ENCODE data around the gene PAX5.

Gene PAX5

DNA sequence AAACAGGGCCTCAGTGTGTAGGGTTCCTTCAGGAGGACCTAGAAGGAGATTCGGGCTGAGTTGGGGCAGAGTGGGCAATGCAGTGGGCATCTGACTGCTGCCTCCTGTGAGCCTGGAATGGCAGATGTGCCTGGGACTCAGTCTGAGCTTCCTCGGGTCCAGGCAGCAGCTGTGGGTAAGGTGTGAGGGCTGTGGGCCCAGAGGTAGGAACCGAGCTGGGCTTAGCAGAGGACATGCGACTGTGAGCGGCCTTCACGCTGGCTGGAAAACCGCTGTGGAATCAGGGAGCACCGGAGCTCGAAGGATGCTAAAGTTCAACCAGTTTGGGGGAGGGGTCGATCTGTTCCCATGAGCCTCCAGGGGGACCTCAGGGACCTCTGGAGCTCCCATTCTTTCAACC is 137.0 kb downstream of the PAX5 start:
- H3K4me3 ChIP-seq (ENCODE audit: insufficient read depth, low read depth, low read length, poor library complexity, severe bottlenecking) = no peak overlapping the region
- no peaks in the 10 kb centered on the region for H3K27me3 ChIP-seq (replicated peaks; ENCODE audit: control insufficient read depth, insufficient read depth, low read length, poor library complexity, severe bottlenecking)
- no peak overlapping the region for H3K27ac ChIP-seq (ENCODE audit: insufficient read depth, low read length, poor library complexity, severe bottlenecking)
- H3K4me1 ChIP-seq (ENCODE audit: control insufficient read depth, insufficient read depth, low read length, poor library complexity, severe bottlenecking) = no peaks in the 10 kb centered on the region
- no peaks in the 10 kb centered on the region for H3K36me3 ChIP-seq (ENCODE audit: control insufficient read depth, insufficient read depth, low read length)
- DNase-seq = no peak
- no peaks in the 10 kb centered on the region for H3K9me3 ChIP-seq (ENCODE audit: control insufficient read depth, low read length)

DNA sequence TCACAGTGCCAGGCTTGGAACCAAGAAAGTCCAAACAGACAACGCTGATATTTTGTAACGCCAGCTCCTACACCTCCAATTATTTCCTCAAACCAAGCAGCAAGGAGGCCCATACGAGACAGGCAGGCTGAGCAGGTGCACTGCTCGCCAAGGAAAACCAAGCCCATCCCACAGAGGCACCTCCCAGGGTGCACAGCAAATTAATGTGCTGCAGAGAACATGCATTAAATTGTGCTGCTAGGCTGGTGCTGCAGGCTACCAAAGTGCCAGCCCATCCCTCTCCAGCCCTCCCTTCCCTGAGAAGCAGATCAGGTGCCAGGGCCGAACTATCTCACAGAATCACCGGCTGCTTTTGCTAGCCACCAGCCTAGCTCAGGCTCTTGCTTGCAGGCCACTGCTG is 137.8 kb downstream of the PAX5 start:
- Histone ChIP-seq H3K36me3 (ENCODE audit: control insufficient read depth, insufficient read depth, low read length) (no peaks in the 10 kb centered on the region), H3K27me3 (replicated peaks; ENCODE audit: control insufficient read depth, insufficient read depth, low read length, poor library complexity, severe bottlenecking) (no peaks in the 10 kb centered on the region), H3K4me3 (ENCODE audit: insufficient read depth, low read depth, low read length, poor library complexity, severe bottlenecking) (no peak overlapping the region), H3K4me1 (ENCODE audit: control insufficient read depth, insufficient read depth, low read length, poor library complexity, severe bottlenecking) (no peaks in the 10 kb centered on the region), H3K27ac (ENCODE audit: insufficient read depth, low read length, poor library complexity, severe bottlenecking) (no peak overlapping the region), H3K9me3 (ENCODE audit: control insufficient read depth, low read length) (no peaks in the 10 kb centered on the region)
- DNase-seq = no peak

DNA sequence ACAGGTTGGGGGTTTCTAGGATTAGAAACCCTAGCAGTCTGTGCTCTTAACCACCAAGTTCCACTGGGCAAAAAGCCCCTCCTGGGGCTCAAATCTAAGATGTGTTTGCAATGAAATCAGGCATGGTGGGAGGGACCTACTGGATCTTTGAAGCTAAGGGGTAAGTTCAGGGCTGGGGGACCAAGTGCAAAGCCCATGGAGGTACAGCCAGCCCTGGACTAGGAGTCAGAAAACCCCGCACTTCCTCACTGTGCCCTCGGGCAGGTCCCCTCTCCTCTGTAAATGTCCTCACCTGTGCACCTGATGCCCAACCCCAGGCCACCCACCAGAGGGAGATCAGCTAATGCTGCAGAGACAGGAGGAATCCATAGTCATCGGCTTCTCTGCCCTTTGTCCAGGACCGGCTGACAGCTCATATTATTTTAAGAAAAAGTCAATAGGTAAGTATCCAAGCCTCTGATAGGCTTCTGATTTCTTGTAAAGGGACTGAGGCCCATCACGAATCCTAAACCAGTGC is 138.3 kb downstream of the PAX5 start:
- DNase-seq = no peak
- H3K27me3 ChIP-seq (replicated peaks; ENCODE audit: control insufficient read depth, insufficient read depth, low read length, poor library complexity, severe bottlenecking) = no peaks in the 10 kb centered on the region
- no peaks in the 10 kb centered on the region for H3K36me3 ChIP-seq (ENCODE audit: control insufficient read depth, insufficient read depth, low read length)
- no peak overlapping the region for H3K4me3 ChIP-seq (ENCODE audit: insufficient read depth, low read depth, low read length, poor library complexity, severe bottlenecking)
- H3K4me1 ChIP-seq (ENCODE audit: control insufficient read depth, insufficient read depth, low read length, poor library complexity, severe bottlenecking) = no peaks in the 10 kb centered on the region
- H3K9me3 ChIP-seq (ENCODE audit: control insufficient read depth, low read length) = no peaks in the 10 kb centered on the region
- no peak overlapping the region for H3K27ac ChIP-seq (ENCODE audit: insufficient read depth, low read length, poor library complexity, severe bottlenecking)

DNA sequence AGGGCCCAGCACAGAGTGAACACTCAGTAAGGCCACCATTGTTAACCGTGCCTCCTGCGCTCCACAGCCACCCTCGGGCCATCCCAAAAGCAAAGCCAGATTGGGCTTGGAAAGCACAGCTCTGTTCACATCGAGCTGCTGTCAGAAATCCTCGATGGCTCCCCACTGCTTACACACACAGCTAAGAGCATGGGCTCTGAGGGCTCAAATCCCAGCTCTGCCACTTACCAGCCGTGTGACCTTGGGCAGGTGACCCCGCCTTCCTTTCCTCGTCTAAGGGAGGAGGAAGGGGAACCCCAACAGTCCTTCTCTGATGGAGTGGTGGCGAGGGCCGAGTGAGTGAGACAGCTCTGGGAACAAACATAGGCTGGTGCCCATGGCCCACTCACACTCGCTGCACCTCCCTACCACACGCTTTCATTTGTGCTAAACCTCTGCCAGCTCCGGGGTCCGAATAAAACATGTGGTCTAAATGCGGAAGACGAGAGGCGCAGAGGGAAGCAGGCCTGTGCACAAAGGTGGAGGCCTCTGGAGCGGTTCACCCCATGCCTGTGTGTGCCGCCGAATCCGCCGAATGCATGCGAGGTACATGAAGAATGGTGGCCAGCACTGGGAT is 139.3 kb downstream of the PAX5 start:
- Histone ChIP-seq H3K27ac (ENCODE audit: insufficient read depth, low read length, poor library complexity, severe bottlenecking) (no peak overlapping the region), H3K9me3 (ENCODE audit: control insufficient read depth, low read length) (no peaks in the 10 kb centered on the region), H3K27me3 (replicated peaks; ENCODE audit: control insufficient read depth, insufficient read depth, low read length, poor library complexity, severe bottlenecking) (no peaks in the 10 kb centered on the region), H3K36me3 (ENCODE audit: control insufficient read depth, insufficient read depth, low read length) (no peaks in the 10 kb centered on the region), H3K4me1 (ENCODE audit: control insufficient read depth, insufficient read depth, low read length, poor library complexity, severe bottlenecking) (no peaks in the 10 kb centered on the region), H3K4me3 (ENCODE audit: insufficient read depth, low read depth, low read length, poor library complexity, severe bottlenecking) (no peak overlapping the region)
- no peak for DNase-seq

DNA sequence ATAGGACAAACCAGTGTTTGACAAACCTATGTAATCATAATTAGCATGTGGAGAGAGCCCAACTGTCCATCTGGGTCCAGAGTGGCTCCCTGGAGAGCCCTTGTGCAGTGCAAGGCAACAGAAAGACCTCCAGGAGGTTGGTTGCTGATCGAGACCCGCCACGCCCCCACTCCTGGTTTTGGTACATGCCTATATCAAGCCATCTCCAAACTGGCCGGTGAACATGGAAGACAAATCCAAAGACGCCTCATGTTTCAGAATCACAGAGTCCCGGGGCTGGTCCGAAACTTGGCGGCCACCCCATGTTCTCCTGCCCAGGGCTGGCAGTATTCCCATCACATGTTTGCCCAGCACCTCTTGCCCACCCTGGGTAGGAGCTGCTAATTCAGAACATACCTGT is 140.2 kb downstream of the PAX5 start:
- Histone ChIP-seq H3K27ac (ENCODE audit: insufficient read depth, low read length, poor library complexity, severe bottlenecking) (no peak overlapping the region), H3K9me3 (ENCODE audit: control insufficient read depth, low read length) (no peaks in the 10 kb centered on the region), H3K4me1 (ENCODE audit: control insufficient read depth, insufficient read depth, low read length, poor library complexity, severe bottlenecking) (no peaks in the 10 kb centered on the region), H3K36me3 (ENCODE audit: control insufficient read depth, insufficient read depth, low read length) (no peaks in the 10 kb centered on the region), H3K4me3 (ENCODE audit: insufficient read depth, low read depth, low read length, poor library complexity, severe bottlenecking) (no peak overlapping the region), H3K27me3 (replicated peaks; ENCODE audit: control insufficient read depth, insufficient read depth, low read length, poor library complexity, severe bottlenecking) (no peaks in the 10 kb centered on the region)
- no peak for DNase-seq

DNA sequence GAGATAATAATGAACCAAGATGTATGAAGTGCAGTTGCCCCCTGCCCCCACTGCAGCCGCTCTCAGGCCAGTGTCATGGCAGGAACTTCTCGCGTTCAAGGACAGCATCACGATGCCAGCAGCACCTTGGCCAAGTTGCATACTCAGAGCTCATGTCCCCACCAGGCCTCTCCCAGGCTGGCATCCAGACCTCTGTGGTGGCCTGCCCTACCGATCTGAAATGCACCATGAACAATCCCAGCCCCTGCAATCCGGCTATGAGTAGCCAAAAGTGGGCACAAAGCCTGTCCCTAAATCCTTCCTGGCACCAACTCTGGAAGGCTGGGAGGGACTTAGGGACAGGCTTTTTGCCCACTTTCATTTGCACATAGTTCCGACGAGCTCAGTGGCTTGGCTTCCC is 140.9 kb downstream of the PAX5 start:
- H3K27me3 ChIP-seq (replicated peaks; ENCODE audit: control insufficient read depth, insufficient read depth, low read length, poor library complexity, severe bottlenecking) = no peaks in the 10 kb centered on the region
- no peak for DNase-seq
- H3K27ac ChIP-seq (ENCODE audit: insufficient read depth, low read length, poor library complexity, severe bottlenecking) = no peak overlapping the region
- H3K36me3 ChIP-seq (ENCODE audit: control insufficient read depth, insufficient read depth, low read length) = no peaks in the 10 kb centered on the region
- no peaks in the 10 kb centered on the region for H3K9me3 ChIP-seq (ENCODE audit: control insufficient read depth, low read length)
- no peaks in the 10 kb centered on the region for H3K4me1 ChIP-seq (ENCODE audit: control insufficient read depth, insufficient read depth, low read length, poor library complexity, severe bottlenecking)
- H3K4me3 ChIP-seq (ENCODE audit: insufficient read depth, low read depth, low read length, poor library complexity, severe bottlenecking) = no peak overlapping the region

DNA sequence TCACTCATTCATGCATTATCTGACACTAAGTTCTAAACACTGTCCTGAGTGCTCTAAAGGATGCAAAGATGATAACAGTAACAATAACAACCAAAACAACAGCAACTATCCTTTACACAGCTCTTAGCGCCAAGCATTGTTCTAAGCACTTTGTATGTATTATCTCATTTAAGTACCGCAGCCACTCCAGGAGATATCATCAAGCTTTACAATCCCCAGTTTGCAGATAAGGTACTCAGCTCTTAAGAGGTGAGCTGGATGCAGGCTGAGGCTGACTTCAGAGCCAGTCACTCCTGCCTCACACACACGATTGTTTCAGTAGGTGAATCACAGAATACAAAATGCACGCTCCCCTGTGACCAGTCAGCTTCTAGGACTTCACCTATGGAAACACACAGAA is 141.8 kb downstream of the PAX5 start:
- no peaks in the 10 kb centered on the region for H3K4me1 ChIP-seq (ENCODE audit: control insufficient read depth, insufficient read depth, low read length, poor library complexity, severe bottlenecking)
- DNase-seq = no peak
- H3K4me3 ChIP-seq (ENCODE audit: insufficient read depth, low read depth, low read length, poor library complexity, severe bottlenecking) = no peak overlapping the region
- no peaks in the 10 kb centered on the region for H3K9me3 ChIP-seq (ENCODE audit: control insufficient read depth, low read length)
- H3K27ac ChIP-seq (ENCODE audit: insufficient read depth, low read length, poor library complexity, severe bottlenecking) = no peak overlapping the region
- no peaks in the 10 kb centered on the region for H3K27me3 ChIP-seq (replicated peaks; ENCODE audit: control insufficient read depth, insufficient read depth, low read length, poor library complexity, severe bottlenecking)
- H3K36me3 ChIP-seq (ENCODE audit: control insufficient read depth, insufficient read depth, low read length) = no peaks in the 10 kb centered on the region

DNA sequence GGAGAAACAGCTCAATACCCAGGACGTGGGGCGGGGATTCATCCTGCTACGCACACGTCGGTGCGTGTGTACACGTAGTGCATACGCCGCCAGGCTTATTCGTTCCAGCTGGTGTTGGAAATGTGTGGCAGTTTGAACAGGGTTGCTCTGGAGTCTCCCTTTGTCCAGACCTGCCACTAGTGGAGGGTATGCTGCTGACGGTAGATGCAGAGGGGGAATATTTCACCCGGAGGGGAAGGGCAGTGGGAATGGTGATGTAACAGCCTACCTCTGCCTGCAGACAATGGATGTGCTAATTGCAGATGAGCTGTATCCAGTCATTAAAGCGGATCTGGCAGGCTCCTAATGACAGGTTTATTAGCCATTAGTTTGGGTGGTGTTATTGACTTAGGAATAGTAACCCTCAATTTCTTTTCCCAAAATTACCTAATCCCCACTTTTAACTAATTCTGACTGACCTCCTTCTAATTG is 142.7 kb downstream of the PAX5 start:
- no peaks in the 10 kb centered on the region for H3K27me3 ChIP-seq (replicated peaks; ENCODE audit: control insufficient read depth, insufficient read depth, low read length, poor library complexity, severe bottlenecking)
- H3K36me3 ChIP-seq (ENCODE audit: control insufficient read depth, insufficient read depth, low read length) = no peaks in the 10 kb centered on the region
- no peak overlapping the region for H3K4me3 ChIP-seq (ENCODE audit: insufficient read depth, low read depth, low read length, poor library complexity, severe bottlenecking)
- no peaks in the 10 kb centered on the region for H3K9me3 ChIP-seq (ENCODE audit: control insufficient read depth, low read length)
- H3K27ac ChIP-seq (ENCODE audit: insufficient read depth, low read length, poor library complexity, severe bottlenecking) = no peak overlapping the region
- DNase-seq = no peak
- no peaks in the 10 kb centered on the region for H3K4me1 ChIP-seq (ENCODE audit: control insufficient read depth, insufficient read depth, low read length, poor library complexity, severe bottlenecking)

DNA sequence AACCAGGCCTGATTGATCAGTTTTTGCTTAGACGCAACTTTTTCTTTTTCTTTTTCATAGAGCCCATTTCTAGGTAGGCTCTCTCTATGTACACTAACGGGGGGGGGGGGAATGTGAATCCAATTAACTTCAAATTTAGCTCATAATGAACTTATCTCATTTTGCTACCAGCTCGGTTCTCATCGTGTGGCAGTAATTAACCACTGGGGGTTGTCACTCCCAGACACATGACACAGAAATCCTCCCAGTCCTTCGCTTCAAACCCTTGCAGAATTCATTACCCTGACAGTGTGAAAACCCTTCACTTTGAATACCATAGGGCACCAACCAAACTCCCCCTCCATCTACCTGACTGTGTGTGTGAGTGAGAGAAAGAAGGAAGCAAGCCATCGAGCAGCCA is 144.2 kb downstream of the PAX5 start:
- no peak for DNase-seq
- Histone ChIP-seq H3K27me3 (replicated peaks; ENCODE audit: control insufficient read depth, insufficient read depth, low read length, poor library complexity, severe bottlenecking) (peaks cover under 1% of the 10 kb centered on the region), H3K36me3 (ENCODE audit: control insufficient read depth, insufficient read depth, low read length) (no peaks in the 10 kb centered on the region), H3K4me1 (ENCODE audit: control insufficient read depth, insufficient read depth, low read length, poor library complexity, severe bottlenecking) (no peaks in the 10 kb centered on the region), H3K9me3 (ENCODE audit: control insufficient read depth, low read length) (no peaks in the 10 kb centered on the region), H3K4me3 (ENCODE audit: insufficient read depth, low read depth, low read length, poor library complexity, severe bottlenecking) (no peak overlapping the region), H3K27ac (ENCODE audit: insufficient read depth, low read length, poor library complexity, severe bottlenecking) (no peak overlapping the region)

DNA sequence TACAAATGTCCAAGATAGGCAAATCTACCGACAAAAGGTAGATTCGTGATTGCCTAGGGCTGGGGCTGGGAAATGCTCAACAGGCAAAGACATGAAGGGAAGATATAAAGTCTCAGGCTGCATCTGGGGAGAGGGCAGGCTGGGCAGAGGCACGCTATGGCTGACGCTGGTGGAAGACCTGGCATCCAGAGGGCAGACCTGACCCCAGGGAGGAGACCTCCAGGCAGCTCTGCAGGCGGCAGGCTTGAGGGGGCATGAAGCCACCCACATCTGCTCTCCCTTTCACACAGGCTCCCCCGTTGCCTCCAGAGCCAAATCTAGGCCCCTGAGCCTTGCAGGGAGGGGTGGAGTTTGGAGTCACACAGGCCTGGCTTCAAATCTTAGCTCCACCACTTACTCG is 145.5 kb downstream of the PAX5 start:
- H3K4me1 ChIP-seq (ENCODE audit: control insufficient read depth, insufficient read depth, low read length, poor library complexity, severe bottlenecking) = no peaks in the 10 kb centered on the region

More for the DNA sequence above, 145.5 kb downstream of the PAX5 start:
- no peak for DNase-seq
- Histone ChIP-seq H3K9me3 (ENCODE audit: control insufficient read depth, low read length) (no peaks in the 10 kb centered on the region), H3K27me3 (replicated peaks; ENCODE audit: control insufficient read depth, insufficient read depth, low read length, poor library complexity, severe bottlenecking) (peaks cover 3% of the 10 kb centered on the region), H3K36me3 (ENCODE audit: control insufficient read depth, insufficient read depth, low read length) (no peaks in the 10 kb centered on the region), H3K27ac (ENCODE audit: insufficient read depth, low read length, poor library complexity, severe bottlenecking) (no peak overlapping the region), H3K4me3 (ENCODE audit: insufficient read depth, low read depth, low read length, poor library complexity, severe bottlenecking) (no peak overlapping the region)

Measured in effector memory CD4-positive, alpha-beta T cell (primary cell).